SK-N-SH treated with all-trans-retinoic acid at 6 μM for 48 hours (cell line): ENCODE data around the gene CFAP73.

Source experiments
- ATAC-seq: fragments of 200-7000 bp; cut with Tn5 transposase; 3 replicates; pipeline ENCODE4 v1.9.1; 2020; ENCODE audit warnings: mild to moderate bottlenecking, moderate library complexity
- ARNTL ChIP-seq: fragments of 450-650 bp; formaldehyde crosslinking; IDR thresholded peaks from 2 replicates; pipeline ENCODE4 v1.5.0; 2020; ENCODE audit warnings: low read depth, mild to moderate bottlenecking, moderate library complexity, borderline replicate concordance
- BACH2 ChIP-seq: fragments of 250-450 bp; sonication (Bioruptor Pico); IDR thresholded peaks from 2 replicates; pipeline ENCODE4 v1.9.0; 2021; ENCODE audit warnings: mild to moderate bottlenecking, borderline replicate concordance
- CSDC2 ChIP-seq: fragments of 250-450 bp; sonication (Bioruptor Pico); IDR thresholded peaks from 2 replicates; pipeline ENCODE4 v1.5.0; 2020; ENCODE audit warnings: mild to moderate bottlenecking, moderate library complexity
- CSRNP3 ChIP-seq: fragments of 250-450 bp; sonication (Bioruptor Pico); IDR thresholded peaks from 2 replicates; pipeline ENCODE4 v1.5.1; 2021; ENCODE audit warnings: mild to moderate bottlenecking, moderate library complexity
- ESRRG ChIP-seq: fragments of 250-450 bp; sonication (Bioruptor Pico); IDR thresholded peaks from 2 replicates; pipeline ENCODE4 v1.6.1; 2021; ENCODE audit warnings: mild to moderate bottlenecking
- GLIS3 ChIP-seq: fragments of 250-450 bp; sonication (Bioruptor Pico); IDR thresholded peaks from 2 replicates; pipeline ENCODE4 v1.5.0; 2020; ENCODE audit warnings: mild to moderate bottlenecking, moderate library complexity
- ISL1 ChIP-seq: fragments of 250-450 bp; sonication (Bioruptor Pico); IDR thresholded peaks from 2 replicates; pipeline ENCODE4 v2.1.2; 2022; ENCODE audit warnings: mild to moderate bottlenecking, moderate library complexity
- OSR1 ChIP-seq: fragments of 250-450 bp; sonication (Bioruptor Pico); IDR thresholded peaks from 2 replicates; pipeline ENCODE4 v1.8.0; 2022; ENCODE audit warnings: moderate library complexity, mild to moderate bottlenecking, inconsistent platforms
- PATZ1 ChIP-seq: fragments of 250-450 bp; sonication (Bioruptor Pico); IDR thresholded peaks from 2 replicates; pipeline ENCODE4 v1.8.0; 2020; ENCODE audit warnings: mild to moderate bottlenecking, moderate library complexity, borderline replicate concordance
- PPARA ChIP-seq: fragments of 250-450 bp; sonication (Bioruptor Pico); IDR thresholded peaks from 2 replicates; pipeline ENCODE4 v1.5.0; 2020; ENCODE audit warnings: mild to moderate bottlenecking, borderline replicate concordance
- RARB ChIP-seq: fragments of 250-450 bp; sonication (Bioruptor Pico); IDR thresholded peaks from 2 replicates; pipeline ENCODE4 v1.8.0; 2021; ENCODE audit warnings: mild to moderate bottlenecking, moderate library complexity
- SNAI2 ChIP-seq: fragments of 250-450 bp; sonication (Bioruptor Pico); IDR thresholded peaks from 2 replicates; pipeline ENCODE4 v1.5.0; 2020; ENCODE audit warnings: mild to moderate bottlenecking, moderate library complexity
- TCF4 ChIP-seq: fragments of 250-450 bp; sonication (Bioruptor Pico); IDR thresholded peaks from 2 replicates; pipeline ENCODE4 v1.8.0; 2021; ENCODE audit warnings: mild to moderate bottlenecking, moderate library complexity, borderline replicate concordance
- TOX ChIP-seq: fragments of 250-450 bp; sonication (Bioruptor Pico); IDR thresholded peaks from 2 replicates; pipeline ENCODE4 v1.8.0; 2021; ENCODE audit warnings: mild to moderate bottlenecking, moderate library complexity, borderline replicate concordance
- TSHZ2 ChIP-seq: fragments of 250-450 bp; sonication (Bioruptor Pico); IDR thresholded peaks from 2 replicates; pipeline ENCODE4 v1.5.0; 2020; ENCODE audit warnings: mild to moderate bottlenecking, moderate library complexity
- ZC3H10 ChIP-seq: fragments of 250-450 bp; sonication (Bioruptor Pico); IDR thresholded peaks from 2 replicates; pipeline ENCODE4 v1.5.1; 2021; ENCODE audit warnings: mild to moderate bottlenecking, moderate library complexity
- ZFP30 ChIP-seq: fragments of 450-650 bp; formaldehyde crosslinking; IDR thresholded peaks from 2 replicates; pipeline ENCODE4 v1.5.0; 2022; ENCODE audit warnings: mild to moderate bottlenecking, moderate library complexity
- ZNF565 ChIP-seq: fragments of 450-650 bp; formaldehyde crosslinking; conservative IDR thresholded peaks from 2 replicates; pipeline ENCODE4 v1.5.0; 2020; ENCODE audit warnings: low read depth, mild to moderate bottlenecking, moderate library complexity
- ZNF8 ChIP-seq: fragments of 450-650 bp; formaldehyde crosslinking; IDR thresholded peaks from 2 replicates; pipeline ENCODE4 v1.5.0; 2020; ENCODE audit warnings: mild to moderate bottlenecking, moderate library complexity
- TF ChIP-seq, protein P1 (sequence below): fragments of 250-450 bp; sonication (Bioruptor Pico); IDR thresholded peaks from 2 replicates; pipeline ENCODE4 v1.5.1; 2020; ENCODE audit warnings: low read depth, mild to moderate bottlenecking, moderate library complexity
- TF ChIP-seq, protein P2 (sequence below): fragments of 250-450 bp; sonication (Bioruptor Pico); IDR thresholded peaks from 2 replicates; pipeline ENCODE4 v1.8.0; 2021; ENCODE audit warnings: low read depth, mild to moderate bottlenecking, moderate library complexity, borderline replicate concordance

Gene CFAP73

DNA sequence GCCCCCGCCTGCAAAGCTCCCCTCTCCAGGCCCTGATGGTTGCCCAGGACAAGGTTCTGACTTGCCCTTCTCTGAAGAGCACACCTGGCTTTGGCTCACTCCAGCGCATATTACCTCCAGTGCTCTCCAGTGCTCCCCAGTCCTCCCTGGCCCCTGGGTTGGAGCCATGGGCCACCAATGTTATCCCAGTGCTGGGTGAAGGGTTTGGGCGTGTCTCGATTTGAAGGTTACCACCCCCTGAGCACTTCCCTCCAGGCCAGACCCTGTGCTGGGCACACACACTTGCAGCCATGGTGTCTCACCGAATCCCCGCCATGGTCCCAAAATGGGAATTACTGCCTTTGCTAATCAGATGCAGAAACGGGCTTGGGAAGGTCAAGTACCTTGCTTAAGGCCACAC, 47.1 kb downstream of the CFAP73 start:
- TF ChIP-seq, protein P1, sequence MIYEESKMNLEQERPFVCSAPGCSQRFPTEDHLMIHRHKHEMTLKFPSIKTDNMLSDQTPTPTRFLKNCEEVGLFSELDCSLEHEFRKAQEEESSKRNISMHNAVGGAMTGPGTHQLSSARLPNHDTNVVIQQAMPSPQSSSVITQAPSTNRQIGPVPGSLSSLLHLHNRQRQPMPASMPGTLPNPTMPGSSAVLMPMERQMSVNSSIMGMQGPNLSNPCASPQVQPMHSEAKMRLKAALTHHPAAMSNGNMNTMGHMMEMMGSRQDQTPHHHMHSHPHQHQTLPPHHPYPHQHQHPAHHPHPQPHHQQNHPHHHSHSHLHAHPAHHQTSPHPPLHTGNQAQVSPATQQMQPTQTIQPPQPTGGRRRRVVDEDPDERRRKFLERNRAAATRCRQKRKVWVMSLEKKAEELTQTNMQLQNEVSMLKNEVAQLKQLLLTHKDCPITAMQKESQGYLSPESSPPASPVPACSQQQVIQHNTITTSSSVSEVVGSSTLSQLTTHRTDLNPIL: no peak
- TF ChIP-seq TOX (CRISPR knock-in tag) (no peak), OSR1 (CRISPR knock-in tag) (no peak), ESRRG (no peak), ISL1 (no peak), RARB (CRISPR knock-in tag) (no peak), CSRNP3 (CRISPR knock-in tag) (no peak), CSDC2 (CRISPR knock-in tag) (no peak), PPARA (CRISPR knock-in tag) (no peak), ZFP30 (CRISPR knock-in tag) (no peak), BACH2 (no peak)
- ATAC-seq: no peak

DNA sequence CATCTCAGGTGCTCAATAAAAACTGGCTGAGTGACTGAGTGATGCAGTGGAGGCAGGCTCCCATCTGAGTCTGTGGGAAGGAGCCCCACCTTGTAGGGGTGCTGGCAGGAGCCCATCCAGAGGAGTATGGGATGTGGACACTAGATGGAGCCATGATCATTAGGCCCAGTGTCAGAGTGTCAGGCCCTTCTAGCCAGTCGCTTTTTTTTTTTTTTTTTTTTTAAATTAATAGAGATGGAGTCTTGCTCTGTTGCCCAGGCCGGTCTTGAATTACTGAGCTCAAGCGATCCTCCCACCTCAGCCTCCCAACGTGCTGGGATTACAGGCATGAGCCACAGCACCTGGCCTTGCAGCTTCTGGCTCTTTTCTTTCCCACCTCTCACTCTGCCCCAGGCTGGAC, 47.5 kb downstream of the CFAP73 start:
- no peak for TF ChIP-seq SNAI2 (CRISPR knock-in tag)
- no peak for TF ChIP-seq TOX (CRISPR knock-in tag)
- TF ChIP-seq ZNF565 (CRISPR knock-in tag): no peak
- no peak for TF ChIP-seq OSR1 (CRISPR knock-in tag)
- TF ChIP-seq PPARA (CRISPR knock-in tag): no peak
- TF ChIP-seq RARB (CRISPR knock-in tag): no peak
- ATAC-seq: peak; percentile 81

DNA sequence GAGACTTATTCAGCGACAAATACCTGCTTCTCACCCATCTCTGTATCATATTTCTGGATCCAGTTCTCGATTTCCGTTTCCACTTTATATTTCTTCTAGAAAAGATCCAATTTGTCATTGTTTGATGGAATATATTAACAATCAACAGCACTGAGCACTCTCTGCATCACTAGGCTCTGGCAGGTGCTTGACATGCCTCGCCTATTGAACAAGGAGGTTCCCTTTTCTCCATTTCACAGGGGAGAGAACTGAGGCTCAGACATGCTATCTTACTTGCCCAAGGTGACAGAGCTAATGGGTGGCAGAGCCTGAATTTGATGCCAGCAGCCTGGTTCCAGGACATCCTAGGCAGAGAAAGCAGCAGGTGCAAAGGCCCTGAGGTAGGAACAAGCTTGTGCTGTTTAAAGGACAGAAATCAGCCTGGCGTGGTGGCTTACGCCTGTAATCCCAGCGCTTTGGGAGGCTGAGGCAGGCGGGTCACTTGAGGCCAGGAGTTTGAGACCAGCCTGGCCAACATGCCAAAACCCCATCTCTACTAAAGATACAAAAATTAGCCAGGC, 48.1 kb downstream of the CFAP73 start:
- ATAC-seq: no peak
- TF ChIP-seq ZNF565 (CRISPR knock-in tag) (no peak), OSR1 (CRISPR knock-in tag) (no peak), ISL1 (no peak), GLIS3 (CRISPR knock-in tag) (no peak), ZNF8 (no peak), ZC3H10 (CRISPR knock-in tag) (no peak), ARNTL (CRISPR knock-in tag) (no peak), PATZ1 (CRISPR knock-in tag) (no peak), TSHZ2 (CRISPR knock-in tag) (no peak)
- TF ChIP-seq, protein P1: no peak

DNA sequence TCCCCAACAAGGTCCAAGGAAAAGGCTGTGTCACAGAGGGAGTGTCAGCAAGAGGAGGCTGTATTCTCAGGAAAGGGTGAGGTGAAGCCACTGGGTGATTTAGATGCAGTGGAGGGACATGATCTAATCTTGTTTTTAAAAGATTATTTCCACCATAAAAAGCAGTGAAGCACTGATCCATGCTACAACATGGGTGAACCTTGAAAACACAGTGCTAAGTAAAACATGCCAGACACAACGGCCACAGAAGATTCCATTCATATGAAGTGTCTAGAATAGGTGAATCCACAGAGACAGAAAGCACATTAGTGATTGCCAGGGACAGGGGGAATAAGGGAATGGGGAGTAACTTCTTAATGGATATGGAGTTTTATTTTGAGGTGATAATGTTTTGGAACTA, 48.8 kb downstream of the CFAP73 start:
- no peak for ATAC-seq
- TF ChIP-seq TCF4 (CRISPR knock-in tag) (no peak), PPARA (CRISPR knock-in tag) (no peak), SNAI2 (CRISPR knock-in tag) (no peak), CSRNP3 (CRISPR knock-in tag) (no peak), ZFP30 (CRISPR knock-in tag) (no peak), CSDC2 (CRISPR knock-in tag) (no peak), GLIS3 (CRISPR knock-in tag) (no peak), ZNF8 (no peak), BACH2 (no peak)
- TF ChIP-seq, protein P2, sequence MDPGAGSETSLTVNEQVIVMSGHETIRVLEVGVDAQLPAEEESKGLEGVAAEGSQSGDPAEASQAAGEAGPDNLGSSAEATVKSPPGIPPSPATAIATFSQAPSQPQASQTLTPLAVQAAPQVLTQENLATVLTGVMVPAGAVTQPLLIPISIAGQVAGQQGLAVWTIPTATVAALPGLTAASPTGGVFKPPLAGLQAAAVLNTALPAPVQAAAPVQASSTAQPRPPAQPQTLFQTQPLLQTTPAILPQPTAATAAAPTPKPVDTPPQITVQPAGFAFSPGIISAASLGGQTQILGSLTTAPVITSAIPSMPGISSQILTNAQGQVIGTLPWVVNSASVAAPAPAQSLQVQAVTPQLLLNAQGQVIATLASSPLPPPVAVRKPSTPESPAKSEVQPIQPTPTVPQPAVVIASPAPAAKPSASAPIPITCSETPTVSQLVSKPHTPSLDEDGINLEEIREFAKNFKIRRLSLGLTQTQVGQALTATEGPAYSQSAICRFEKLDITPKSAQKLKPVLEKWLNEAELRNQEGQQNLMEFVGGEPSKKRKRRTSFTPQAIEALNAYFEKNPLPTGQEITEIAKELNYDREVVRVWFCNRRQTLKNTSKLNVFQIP (CRISPR knock-in tag): no peak
